GM13976 (cell line): Measurements from ENCODE around the gene RFPL4AL1.
"Not testable (repeated sequence)": the region's sequence is repeated elsewhere in the genome, so short reads cannot be mapped to it uniquely, and the experiment has no call there.

Source experiments
- DNase-seq: peaks from one replicate; pipeline ENCODE4 v3.0.0; 2012; ENCODE audit warnings: low spot score
- CTCF ChIP-seq: IDR thresholded peaks from 2 replicates; pipeline ENCODE4 v1.5.1; 2012; ENCODE audit warnings: borderline replicate concordance, mild to moderate bottlenecking; ENCODE audit not compliant: insufficient read depth; ENCODE audit errors: extremely low read depth, missing control alignments, control extremely low read depth
- in situ Hi-C: fragments of 300-500 bp; cut with MboI; formaldehyde crosslinking; loops from one replicate; pipeline ENCODE4 v1.12.0; 2022; ENCODE audit warnings: low sequenced_read_pairs, mixed read lengths, inconsistent platforms; ENCODE audit not compliant: unreplicated experiment

Gene RFPL4AL1

GRCh38 chr19:55768818-55769217 lies at the start of gene RFPL4AL1:
TSS of gene RFPL4AL1 (plus strand) at chr19:55769118. CDS start at chr19:55771805, 2,687 bp downstream.
- in situ Hi-C loops = not testable (repeated sequence)

GRCh38 chr19:55720214-55720746 lies 48.6 kb upstream of the RFPL4AL1 start:
- DNase-seq = no peak
- no peak for TF ChIP-seq CTCF
- in situ Hi-C loops = no loop called here

More at GRCh38 chr19:55768818-55769217, at the start of gene RFPL4AL1:
- not testable (repeated sequence) for DNase-seq

- no peak for TF ChIP-seq CTCF
- in situ Hi-C loops = no loop called here
- DNase-seq = no peak
These were observed 48.1 kb upstream of the RFPL4AL1 start for GRCh38 chr19:55720801-55721200.

GRCh38 chr19:55723491-55723890 lies 45.4 kb upstream of the RFPL4AL1 start:
- no peak for TF ChIP-seq CTCF
- in situ Hi-C loops = no loop called here
- DNase-seq = no peak

DNA sequence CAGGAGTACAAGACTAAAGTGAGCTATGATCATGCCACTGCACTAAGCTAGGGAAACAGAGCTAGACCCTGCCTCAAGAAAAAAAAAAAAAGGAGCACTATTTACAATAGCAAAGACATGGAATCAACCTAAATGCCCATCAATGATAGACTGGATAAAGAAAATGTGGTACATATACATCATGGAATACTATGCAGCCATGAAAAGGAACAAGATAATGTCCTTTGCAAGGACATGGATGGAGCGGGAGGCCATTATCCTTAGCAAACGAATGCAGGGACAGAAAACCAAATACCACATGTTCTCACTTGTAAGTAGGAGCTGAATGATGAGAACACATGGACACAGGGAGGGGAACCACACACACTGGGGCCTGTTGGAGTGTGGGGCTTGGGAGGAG lies 38.5 kb upstream of the RFPL4AL1 start:
- in situ Hi-C loops = not testable (repeated sequence)

GRCh38 chr19:55738302-55738701 lies 30.6 kb upstream of the RFPL4AL1 start, which contains the start of gene NLRP9:
TSS of gene NLRP9 (minus strand) at chr19:55738402. CDS start at chr19:55738374, 28 bp downstream.
- no peak for DNase-seq
- no peak for TF ChIP-seq CTCF
- in situ Hi-C loops = no loop called here

More for the DNA sequence above, 38.5 kb upstream of the RFPL4AL1 start:
- DNase-seq = not testable (repeated sequence)

DNA sequence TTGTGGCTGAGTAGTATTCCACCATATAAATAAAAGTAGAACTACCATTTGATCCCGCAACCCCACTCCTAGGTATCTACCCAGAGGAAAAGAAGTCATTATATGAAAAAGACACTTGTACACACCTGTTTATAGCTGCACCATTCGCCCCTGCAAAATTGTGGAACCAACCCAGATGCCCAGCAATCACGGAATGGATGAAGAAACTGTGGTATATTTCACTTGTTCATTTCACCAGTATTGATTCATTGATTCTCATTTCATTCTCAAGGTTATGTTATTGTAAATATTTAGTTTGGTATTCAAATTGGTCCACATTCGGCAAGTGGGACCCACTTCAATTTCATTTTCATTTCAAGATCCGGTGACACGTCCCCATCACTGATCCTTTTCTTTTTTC lies 18.2 kb upstream of the RFPL4AL1 start:
- in situ Hi-C loops = no loop called here
- DNase-seq = no peak
- TF ChIP-seq CTCF = no peak

- TF ChIP-seq CTCF = no peak
- DNase-seq = no peak
- in situ Hi-C loops = no loop called here
These were observed 15.5 kb upstream of the RFPL4AL1 start for GRCh38 chr19:55753401-55753800.

GRCh38 chr19:55756808-55757207 lies 12.1 kb upstream of the RFPL4AL1 start:
- in situ Hi-C loops, DNase-seq: not testable (repeated sequence)

DNA sequence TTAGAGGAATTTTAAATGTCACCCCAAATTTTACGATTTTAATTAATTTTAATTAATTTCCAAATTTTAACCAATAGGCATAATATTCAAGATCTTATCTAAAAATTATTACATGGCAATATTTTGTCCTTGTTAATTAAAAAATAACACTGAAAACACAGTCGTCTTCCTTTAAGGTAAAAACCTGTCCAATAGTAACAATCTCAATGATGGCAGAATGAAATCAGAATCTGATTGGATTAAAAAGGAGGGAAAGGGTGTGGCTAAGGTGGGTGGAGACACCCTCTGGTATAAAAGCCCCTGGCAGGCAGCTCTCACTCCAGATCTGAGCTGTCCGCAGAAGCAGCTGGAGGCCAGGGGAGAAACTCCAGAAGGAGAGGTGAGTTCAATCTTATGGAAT lies 10.1 kb upstream of the RFPL4AL1 start, which contains the start of gene RFPL4A:
TSS of gene RFPL4A (plus strand) at position 301 of the 400 bp plus-strand sequence. CDS start 2,704 bp downstream, outside the sequence.
- in situ Hi-C loops, DNase-seq: not testable (repeated sequence)
